ENCODE measurements around the gene MPIG6B. TPM values are rescaled to one million over a fixed set of nuclear protein-coding genes. Genes with fewer than 3 reads are reported as not detected.

The MPIG6B gene
- total RNA-seq, 1 experiment from 2014 or later: not detected

GRCh38 chr6:31775184-31775583 lies 52.0 kb downstream of the MPIG6B start:
- Histone ChIP-seq H2BK120ac (ENCODE audit: low read depth, low read length, poor library complexity, severe bottlenecking) (no peak overlapping the region), H3K23ac (ENCODE audit: insufficient read length, low read depth, low read length) (no peak overlapping the region), H3T11ph (ENCODE audit: low read length) (no peak overlapping the region), H3K56ac (ENCODE audit: insufficient read length, low read depth, low read length) (no peak overlapping the region), H2BK5ac (ENCODE audit: insufficient read length, low read length) (no peak overlapping the region), H3K79me1 (ENCODE audit: insufficient read depth, low read depth, low read length, poor library complexity, severe bottlenecking) (no peaks in the 10 kb centered on the region), H3K4me2 (ENCODE audit: insufficient read depth, insufficient read length, low read length) (no peak overlapping the region), H3K79me2 (ENCODE audit: insufficient read depth, low read length) (no peaks in the 10 kb centered on the region), H3K9ac (ENCODE audit: extremely low read depth, insufficient read length, low read length) (no peak overlapping the region), H2BK12ac (ENCODE audit: insufficient read length, low read depth, low read length) (no peak overlapping the region), H3K27ac (ENCODE audit: insufficient read length, low read depth, low read length) (no peak overlapping the region), H3K9me3 (ENCODE audit: control insufficient read depth, low read depth, low read length) (no peaks in the 10 kb centered on the region), H3K4ac (ENCODE audit: low read depth, low read length) (no peak overlapping the region), H2AK5ac (ENCODE audit: insufficient read length, low read length) (no peak overlapping the region), H3K14ac (ENCODE audit: insufficient read depth, low read length) (no peak overlapping the region), H2AFZ (ENCODE audit: low read length) (no peak overlapping the region), H4K8ac (replicated peaks; ENCODE audit: insufficient read length, low read depth, low read length) (no peak overlapping the region), H4K20me1 (ENCODE audit: control insufficient read depth, insufficient read depth, insufficient read length) (no peaks in the 10 kb centered on the region), H2BK15ac (ENCODE audit: low read depth, low read length) (no peak overlapping the region), H3K18ac (ENCODE audit: insufficient read length, low read depth, low read length) (no peak overlapping the region), H3K4me1 (ENCODE audit: insufficient read depth, low read length) (no peaks in the 10 kb centered on the region), H2BK20ac (ENCODE audit: low read depth, low read length, poor library complexity, severe bottlenecking) (no peak overlapping the region), H3K27me3 (ENCODE audit: insufficient read depth, low read length) (no peaks in the 10 kb centered on the region), H4K91ac (ENCODE audit: insufficient read length, low read depth, low read length) (no peak overlapping the region), H3K23me2 (ENCODE audit: insufficient read length, low read depth, low read length, poor library complexity, severe bottlenecking) (no peaks in the 10 kb centered on the region), H4K5ac (ENCODE audit: insufficient read length, low read depth, low read length) (no peak overlapping the region)
- DNase-seq: no peak
- Mint-ChIP-seq H3K36me3 (ENCODE audit: insufficient read depth in 1 of 3, low read depth in 3 of 3) (peaks cover 12 to 26% (median 12%) of the 10 kb centered on the region in 3 experiments; a peak in 6 of 7 replicates), H3K4me1 (peaks cover 5 to 10% of the 10 kb centered on the region in 2 experiments; a peak in 3 of 4 replicates), H3K27ac (peak overlapping the region in 1 of 3 experiments; percentile 73; a peak in 2 of 7 replicates), H3K9me3 (no peaks in the 10 kb centered on the region), H3K27me3 (ENCODE audit: low read depth) (no peaks in the 10 kb centered on the region), H3K4me3 (no peak overlapping the region)
- no CpG with 5 or more reads among the region's 4 CpGs for WGBS (ENCODE audit: extremely low coverage, insufficient read length, low lambda C conversion rate)
- TF ChIP-seq CTCF (conservative IDR thresholded peaks at IDR 0.05): peak; percentile 11; the same call in 1 of the 3 replicates
